IPS-20b (cell line): Measurements from ENCODE around the gene VRK1.

ENCODE experiments used
- H3K27ac ChIP-seq: one replicate; pipeline ENCODE4 v1.5.1; 2013; ENCODE audit warnings: low read length
- H3K27me3 ChIP-seq: 2 replicates; pipeline ENCODE4 v1.6.1; 2013; ENCODE audit warnings: mild to moderate bottlenecking, low read length, inconsistent platforms; ENCODE audit not compliant: insufficient read depth
- H3K36me3 ChIP-seq: 2 replicates; pipeline ENCODE4 v1.6.1; 2013; ENCODE audit warnings: low read depth, mild to moderate bottlenecking, inconsistent platforms, low read length, moderate library complexity; ENCODE audit not compliant: insufficient read depth
- H3K4me1 ChIP-seq: 2 replicates; pipeline ENCODE4 v1.6.1; 2013; ENCODE audit warnings: mild to moderate bottlenecking, control low read depth, inconsistent platforms, low read length, moderate library complexity; ENCODE audit not compliant: insufficient read depth
- H3K4me3 ChIP-seq: 2 replicates; pipeline ENCODE4 v1.5.1; 2013; ENCODE audit warnings: mild to moderate bottlenecking, low read length, inconsistent platforms
- H3K9ac ChIP-seq: 2 replicates; pipeline ENCODE4 v1.6.1; 2013; ENCODE audit warnings: low read depth, mild to moderate bottlenecking, inconsistent platforms, low read length, moderate library complexity
- H3K9me3 ChIP-seq: 2 replicates; pipeline ENCODE4 v1.6.1; 2013; ENCODE audit warnings: mild to moderate bottlenecking, low read depth, low read length, inconsistent platforms; ENCODE audit not compliant: insufficient read depth

The VRK1 gene

DNA sequence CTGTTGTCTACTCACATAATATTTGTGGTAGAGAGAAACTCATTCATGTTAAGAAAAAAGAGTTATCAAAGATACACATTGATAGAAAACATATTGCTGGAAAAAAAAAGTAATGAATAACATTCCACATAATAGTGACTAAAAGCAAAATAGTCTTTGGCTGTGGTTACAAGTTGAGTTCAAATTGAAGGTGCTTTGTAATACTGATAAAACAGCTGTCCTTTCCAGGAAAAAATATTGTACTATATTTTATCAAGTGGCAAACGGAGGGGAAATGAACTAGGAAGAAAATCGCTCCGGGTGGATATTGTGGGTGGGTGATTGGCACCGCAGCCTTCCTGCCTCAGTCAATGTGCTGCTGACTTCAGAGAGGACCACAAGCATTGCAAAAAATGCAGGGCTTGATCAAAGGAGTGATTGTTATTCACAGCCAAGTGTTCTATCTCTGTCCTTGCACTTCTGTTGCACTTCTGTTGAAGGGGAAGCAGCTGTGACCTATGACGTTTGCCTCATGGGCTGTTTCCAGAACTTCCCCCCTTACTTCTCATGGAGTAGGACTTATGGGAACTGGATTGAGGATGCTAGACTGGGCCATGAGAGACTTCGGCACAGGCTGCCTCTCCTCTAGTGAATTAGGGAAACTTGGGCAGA is 114.4 kb downstream of the VRK1 start:
- Histone ChIP-seq H3K27me3 (no peaks in the 10 kb centered on the region), H3K4me3 (no peak overlapping the region), H3K27ac (no peak overlapping the region), H3K4me1 (no peaks in the 10 kb centered on the region), H3K36me3 (no peaks in the 10 kb centered on the region), H3K9me3 (peaks cover 9% of the 10 kb centered on the region), H3K9ac (no peak overlapping the region)

DNA sequence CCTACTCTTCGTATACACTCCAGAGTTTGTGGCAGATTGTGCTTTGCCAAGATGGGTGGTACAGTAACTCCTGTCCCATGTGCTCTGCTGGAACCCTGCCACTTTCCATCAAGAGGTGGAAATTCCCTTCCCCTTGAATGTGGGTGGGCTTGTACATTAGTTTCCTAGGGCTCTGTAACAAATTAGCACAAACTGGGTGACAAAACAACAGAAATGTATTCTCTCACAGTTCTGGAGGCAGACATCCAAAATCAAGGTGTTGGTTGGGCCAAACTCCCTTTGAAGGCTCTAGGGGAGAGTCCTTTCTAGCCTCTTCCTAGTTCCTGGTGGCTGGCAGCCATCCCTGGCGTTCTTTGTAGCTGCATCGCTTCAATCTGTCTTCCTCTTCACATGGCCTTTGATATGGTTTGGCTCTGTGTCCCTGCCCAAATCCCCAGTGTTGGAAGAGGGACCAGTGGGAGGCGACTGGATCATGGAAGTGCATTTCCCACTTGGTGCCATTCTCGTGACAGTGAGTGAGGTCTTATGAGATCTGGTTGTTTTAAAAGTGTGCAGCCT is 117.5 kb downstream of the VRK1 start:
- H3K9me3 ChIP-seq, result peaks cover 7% of the 10 kb centered on the region
- H3K27me3 ChIP-seq, result no peaks in the 10 kb centered on the region
- H3K4me1 ChIP-seq, result no peaks in the 10 kb centered on the region
- no peak overlapping the region for H3K4me3 ChIP-seq
- no peaks in the 10 kb centered on the region for H3K36me3 ChIP-seq
- H3K9ac ChIP-seq, result no peak overlapping the region
- no peak overlapping the region for H3K27ac ChIP-seq

DNA sequence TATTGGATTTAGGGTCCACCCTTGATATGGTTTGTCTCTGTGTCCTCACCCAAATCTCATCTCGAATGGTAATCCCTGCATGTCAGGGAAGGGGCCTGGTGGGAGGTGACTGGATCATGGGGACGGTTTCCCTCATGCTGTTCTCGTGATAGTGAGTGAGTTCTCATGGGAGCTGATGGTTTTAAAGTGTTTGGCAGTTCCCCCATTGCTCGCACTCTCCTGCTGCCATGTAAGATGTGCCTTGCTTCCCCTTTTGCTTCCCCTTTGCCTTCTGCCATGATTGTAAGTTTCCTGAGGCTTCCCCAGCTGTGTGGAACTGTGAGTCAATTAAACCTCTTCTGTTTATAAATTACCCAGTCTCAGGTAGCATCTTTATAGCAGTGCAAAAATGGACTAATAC is 118.3 kb downstream of the VRK1 start:
- Histone ChIP-seq H3K27me3 (no peaks in the 10 kb centered on the region), H3K27ac (no peak overlapping the region), H3K4me3 (no peak overlapping the region), H3K36me3 (no peaks in the 10 kb centered on the region), H3K4me1 (no peaks in the 10 kb centered on the region), H3K9ac (no peak overlapping the region), H3K9me3 (no peaks in the 10 kb centered on the region)

DNA sequence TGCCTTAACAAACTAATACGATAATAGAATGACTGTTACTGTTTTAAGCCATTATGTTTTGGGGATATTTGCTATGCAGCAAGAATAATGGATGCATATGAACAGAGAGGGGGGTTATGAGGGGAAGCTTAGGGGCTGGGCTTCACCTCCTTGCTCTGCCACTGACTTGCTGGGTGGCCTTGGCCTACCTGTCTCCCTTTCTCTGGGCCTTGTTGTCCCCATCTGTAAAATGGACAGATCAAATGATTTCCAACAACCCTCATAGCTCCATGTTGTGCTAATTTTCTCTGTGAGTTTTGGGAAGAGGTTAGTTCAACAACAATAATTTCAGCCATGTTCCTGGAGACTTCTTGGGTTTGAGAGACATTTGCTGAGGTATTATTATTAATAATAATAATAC is 119.6 kb downstream of the VRK1 start:
- H3K4me1 ChIP-seq, result no peaks in the 10 kb centered on the region
- no peak overlapping the region for H3K27ac ChIP-seq
- no peaks in the 10 kb centered on the region for H3K36me3 ChIP-seq
- no peak overlapping the region for H3K9ac ChIP-seq
- H3K27me3 ChIP-seq, result no peaks in the 10 kb centered on the region
- H3K9me3 ChIP-seq, result peaks cover 5% of the 10 kb centered on the region; the same call in 1 of the 2 replicates
- H3K4me3 ChIP-seq, result no peak overlapping the region

DNA sequence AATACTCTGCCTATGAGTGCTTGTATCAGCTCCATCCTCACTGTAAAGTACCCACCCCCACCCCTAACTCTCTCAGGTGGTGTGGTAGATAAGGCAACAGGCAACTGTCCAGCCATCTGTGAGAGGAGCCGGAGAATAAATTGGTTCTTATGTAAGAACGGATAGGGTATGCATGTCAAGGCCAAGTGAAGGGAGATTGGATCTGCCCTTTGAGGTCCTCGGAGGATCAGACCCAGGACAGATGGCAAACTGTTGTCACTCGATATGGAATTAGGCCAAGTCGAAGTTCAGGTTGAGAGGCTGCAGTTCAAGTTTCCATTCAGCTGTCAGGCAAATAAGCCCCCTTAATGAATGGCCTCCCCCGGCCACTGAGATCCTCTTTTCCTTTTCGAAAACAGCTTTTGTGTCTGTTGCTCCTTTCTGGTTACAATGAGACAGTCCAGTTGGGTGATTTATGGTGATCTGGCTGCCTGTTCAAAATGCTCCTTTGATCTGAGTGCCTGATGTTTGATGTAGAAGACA is 120.3 kb downstream of the VRK1 start:
- Histone ChIP-seq H3K9me3 (peaks cover 9% of the 10 kb centered on the region), H3K9ac (no peak overlapping the region), H3K36me3 (no peaks in the 10 kb centered on the region), H3K27me3 (no peaks in the 10 kb centered on the region), H3K4me1 (no peaks in the 10 kb centered on the region), H3K4me3 (no peak overlapping the region), H3K27ac (no peak overlapping the region)

DNA sequence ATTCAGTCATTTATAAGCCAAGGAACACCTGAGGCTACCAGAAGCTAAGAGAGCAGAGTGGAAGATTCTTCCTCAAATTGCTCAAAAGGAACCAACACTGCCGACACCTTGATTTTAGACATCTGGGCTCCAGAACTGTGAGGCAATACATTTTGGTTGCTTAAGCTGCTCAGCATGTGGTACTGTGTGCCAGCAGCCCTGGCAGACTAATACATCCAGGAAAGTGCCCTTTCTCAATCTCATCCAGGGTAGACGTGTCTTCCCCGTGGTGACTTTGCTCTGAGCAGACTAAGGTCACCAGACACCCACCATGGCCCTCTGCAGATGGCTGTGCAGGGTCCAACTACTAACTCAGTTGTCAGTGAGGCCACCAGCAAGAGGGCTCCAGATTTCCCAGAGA is 122.8 kb downstream of the VRK1 start:
- no peaks in the 10 kb centered on the region for H3K27me3 ChIP-seq
- no peak overlapping the region for H3K9ac ChIP-seq
- H3K27ac ChIP-seq, result no peak overlapping the region
- no peak overlapping the region for H3K4me3 ChIP-seq
- H3K36me3 ChIP-seq, result no peaks in the 10 kb centered on the region
- H3K4me1 ChIP-seq, result peaks cover 4% of the 10 kb centered on the region; the same call in 1 of the 2 replicates
- H3K9me3 ChIP-seq, result peaks cover 14% of the 10 kb centered on the region

DNA sequence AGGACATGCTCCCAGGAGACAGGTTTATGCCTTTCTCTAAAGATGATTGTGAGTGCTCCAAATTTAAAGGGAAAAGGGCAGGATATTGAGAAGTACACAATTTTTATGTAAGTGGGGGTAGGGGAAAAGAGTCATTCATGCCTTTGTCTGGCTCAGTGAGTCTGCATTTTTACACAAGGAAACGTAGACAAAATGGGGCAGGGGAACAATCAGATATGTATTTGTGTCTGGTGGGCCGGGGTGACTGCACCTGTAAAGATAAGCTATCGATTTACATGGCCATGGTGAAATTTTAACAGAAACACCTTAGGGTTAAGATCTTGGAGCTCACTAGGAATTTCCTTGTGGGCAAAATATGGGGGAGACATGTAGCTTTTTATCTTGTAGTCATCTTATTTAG is 123.6 kb downstream of the VRK1 start:
- Histone ChIP-seq H3K36me3 (no peaks in the 10 kb centered on the region), H3K4me3 (no peak overlapping the region), H3K27ac (no peak overlapping the region), H3K9ac (no peak overlapping the region), H3K4me1 (peaks cover 10% of the 10 kb centered on the region; the same call in 1 of the 2 replicates), H3K27me3 (no peaks in the 10 kb centered on the region), H3K9me3 (peaks cover 14% of the 10 kb centered on the region)

DNA sequence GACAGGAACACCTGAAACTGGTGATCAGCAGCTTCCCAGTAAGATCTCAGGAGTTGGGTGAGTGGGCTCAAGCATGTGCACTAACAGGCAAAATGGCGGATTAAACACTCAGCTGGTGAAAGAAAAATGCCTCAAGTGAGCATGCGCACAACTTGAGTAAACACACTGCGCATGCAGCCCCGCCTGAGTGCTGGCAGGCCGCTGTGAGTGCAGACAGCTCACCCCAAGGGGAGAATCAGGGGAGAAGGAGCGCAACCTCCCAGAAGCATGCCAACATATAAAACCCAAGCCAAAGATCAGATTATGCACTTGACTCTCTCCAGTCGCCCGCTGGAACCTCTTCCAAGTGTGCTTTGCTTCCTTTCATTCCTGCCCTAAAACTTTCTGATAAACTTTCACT is 125.8 kb downstream of the VRK1 start:
- Histone ChIP-seq H3K9me3 (peaks cover 14% of the 10 kb centered on the region), H3K9ac (no peak overlapping the region), H3K36me3 (no peaks in the 10 kb centered on the region), H3K27me3 (no peaks in the 10 kb centered on the region), H3K27ac (no peak overlapping the region), H3K4me1 (peaks cover 10% of the 10 kb centered on the region; the same call in 1 of the 2 replicates), H3K4me3 (no peak overlapping the region)

DNA sequence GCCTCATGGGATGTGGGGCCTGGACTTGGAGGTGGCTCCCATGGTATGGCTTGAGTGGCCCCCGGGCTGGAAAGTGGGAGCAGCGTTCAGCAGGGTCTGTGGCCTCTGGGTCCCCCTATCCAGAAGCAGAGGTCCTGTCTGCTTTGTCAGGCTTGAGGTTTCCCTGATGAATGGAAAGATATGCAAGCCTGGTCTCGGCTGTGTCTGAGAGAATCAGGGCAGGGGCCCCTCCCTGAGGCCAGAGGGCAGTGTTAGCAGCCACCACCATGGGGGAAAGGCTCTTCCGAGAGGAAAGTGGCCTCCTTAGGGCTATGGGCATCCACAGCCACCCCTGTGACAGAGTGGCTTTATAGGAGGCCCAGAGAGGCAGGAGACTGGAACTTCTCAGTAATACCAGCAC is 128.2 kb downstream of the VRK1 start:
- Histone ChIP-seq H3K36me3 (no peaks in the 10 kb centered on the region), H3K27ac (no peak overlapping the region), H3K4me1 (peaks cover 10% of the 10 kb centered on the region; the same call in 1 of the 2 replicates), H3K27me3 (no peaks in the 10 kb centered on the region), H3K9me3 (peaks cover 14% of the 10 kb centered on the region), H3K9ac (no peak overlapping the region), H3K4me3 (no peak overlapping the region)

DNA sequence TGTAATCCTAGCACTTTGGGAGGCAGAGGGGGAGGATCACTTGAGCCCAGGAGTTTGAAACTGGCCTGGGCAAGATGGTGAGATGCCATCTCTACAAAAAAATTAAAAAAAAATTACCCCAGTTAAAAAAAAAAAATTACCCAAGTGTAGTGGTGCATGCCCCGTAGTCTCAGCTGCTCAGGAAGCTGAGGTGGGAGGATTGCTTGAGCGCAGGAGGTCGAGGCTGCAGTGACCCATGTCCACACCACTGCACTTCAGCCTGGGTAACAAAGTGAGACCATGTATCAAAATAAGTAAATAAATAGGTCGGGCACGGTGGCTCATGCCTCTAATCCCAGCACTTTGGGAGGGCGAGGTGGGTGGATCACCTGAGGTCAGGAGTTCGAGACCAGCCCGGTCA is 128.8 kb downstream of the VRK1 start:
- Histone ChIP-seq H3K4me1 (peaks cover 10% of the 10 kb centered on the region; the same call in 1 of the 2 replicates), H3K4me3 (no peak overlapping the region), H3K9me3 (peaks cover 14% of the 10 kb centered on the region), H3K9ac (no peak overlapping the region), H3K27me3 (no peaks in the 10 kb centered on the region), H3K27ac (no peak overlapping the region), H3K36me3 (no peaks in the 10 kb centered on the region)

DNA sequence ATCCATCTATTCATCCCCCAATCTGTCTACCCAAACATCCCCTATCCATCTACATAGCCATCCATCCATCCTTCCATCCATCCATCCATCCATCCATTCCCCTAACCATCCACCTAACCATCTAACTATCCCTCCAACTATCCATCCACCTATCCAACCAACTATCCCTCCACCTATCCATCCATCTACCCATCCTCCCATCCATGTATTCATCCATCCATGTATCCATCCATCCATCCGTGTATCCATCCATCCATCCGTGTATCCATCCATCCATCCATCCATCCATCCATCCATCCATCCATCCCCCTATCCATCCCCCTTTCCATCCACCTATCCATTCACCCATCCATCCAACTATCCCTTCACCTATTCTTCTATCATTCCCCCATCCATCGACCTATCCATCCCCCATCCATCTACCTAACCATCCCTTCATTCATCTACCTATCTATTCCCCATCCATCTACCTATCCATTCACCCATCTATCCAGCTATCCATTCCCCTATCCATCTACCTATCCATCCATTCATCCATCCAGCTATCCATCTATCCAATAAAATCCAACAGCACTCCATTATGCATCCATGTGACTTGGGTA is 131.7 kb downstream of the VRK1 start:
- Histone ChIP-seq H3K9me3 (no peaks in the 10 kb centered on the region), H3K4me1 (peaks cover 10% of the 10 kb centered on the region; the same call in 1 of the 2 replicates), H3K27me3 (no peaks in the 10 kb centered on the region), H3K36me3 (no peaks in the 10 kb centered on the region), H3K4me3 (no peak overlapping the region), H3K9ac (no peak overlapping the region), H3K27ac (no peak overlapping the region)

DNA sequence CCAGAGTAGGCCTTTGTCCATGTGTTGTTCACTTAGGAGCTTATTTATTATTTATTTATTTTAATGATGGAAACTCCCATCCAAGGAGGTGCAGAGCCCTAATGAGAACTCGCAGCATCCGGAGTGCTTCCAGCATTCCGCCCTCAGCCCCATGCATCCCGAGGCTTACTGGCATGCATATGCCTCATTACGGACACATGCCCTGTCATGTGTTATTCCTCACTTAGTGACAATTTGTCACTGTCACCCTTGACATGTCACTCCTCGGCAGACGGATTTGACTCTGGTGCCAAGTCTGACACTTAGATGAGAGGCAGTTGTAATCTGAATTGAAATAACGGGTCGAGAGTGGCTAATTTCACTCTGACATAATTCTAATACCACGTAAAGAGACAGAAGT is 132.8 kb downstream of the VRK1 start:
- H3K9me3 ChIP-seq, result no peaks in the 10 kb centered on the region
- no peaks in the 10 kb centered on the region for H3K36me3 ChIP-seq
- no peak overlapping the region for H3K9ac ChIP-seq
- no peak overlapping the region for H3K4me3 ChIP-seq
- H3K27me3 ChIP-seq, result no peaks in the 10 kb centered on the region
- H3K4me1 ChIP-seq, result peaks cover 7% of the 10 kb centered on the region; the same call in 1 of the 2 replicates
- H3K27ac ChIP-seq, result no peak overlapping the region
